Ammon's horn (tissue), 1 donor: ENCODE measurements around the gene AMZ2.
"Not testable (repeated sequence)": the region's sequence is repeated elsewhere in the genome, so short reads cannot be mapped to it uniquely, and the experiment has no call there.

Experiments used
- DNase-seq: peaks from one replicate; pipeline ENCODE4 v3.0.0-alpha.2; 2016; ENCODE audit warnings: low spot score

Gene AMZ2

DNA sequence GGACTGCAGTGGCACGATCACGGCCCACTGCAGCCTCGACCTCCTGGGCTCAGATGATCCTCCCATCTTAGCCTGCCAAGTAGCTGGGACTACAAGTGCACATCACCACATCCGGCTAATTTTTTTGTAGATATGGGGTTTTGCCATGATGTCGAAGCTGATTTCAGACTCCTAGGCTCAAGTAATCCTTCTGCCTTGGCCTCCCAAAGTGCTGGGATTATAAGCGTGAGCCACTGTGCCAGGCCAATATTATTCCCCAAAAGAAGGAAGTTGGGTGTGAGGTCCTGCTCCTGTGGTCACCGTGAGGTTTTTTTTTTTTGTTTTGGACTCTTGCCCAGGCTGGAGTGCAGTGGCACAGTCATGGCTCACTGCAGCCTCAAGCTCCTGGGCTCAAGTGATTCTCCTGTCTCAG lies 1.5 kb downstream of the AMZ2 start:
- DNase-seq, result no peak

- not testable (repeated sequence) for DNase-seq
Measured at GRCh38 chr17:68253426-68253825, 5.6 kb downstream of the AMZ2 start.

GRCh38 chr17:68255151-68255550 lies 7.3 kb downstream of the AMZ2 start:
- no peak for DNase-seq

- no peak for DNase-seq
Measured at GRCh38 chr17:68255731-68256538, 8.1 kb downstream of the AMZ2 start.

GRCh38 chr17:68256701-68257100 lies 8.9 kb downstream of the AMZ2 start:
- not testable (repeated sequence) for DNase-seq

- DNase-seq, result no peak
Measured at GRCh38 chr17:68257934-68258333, 10.1 kb downstream of the AMZ2 start.

DNA sequence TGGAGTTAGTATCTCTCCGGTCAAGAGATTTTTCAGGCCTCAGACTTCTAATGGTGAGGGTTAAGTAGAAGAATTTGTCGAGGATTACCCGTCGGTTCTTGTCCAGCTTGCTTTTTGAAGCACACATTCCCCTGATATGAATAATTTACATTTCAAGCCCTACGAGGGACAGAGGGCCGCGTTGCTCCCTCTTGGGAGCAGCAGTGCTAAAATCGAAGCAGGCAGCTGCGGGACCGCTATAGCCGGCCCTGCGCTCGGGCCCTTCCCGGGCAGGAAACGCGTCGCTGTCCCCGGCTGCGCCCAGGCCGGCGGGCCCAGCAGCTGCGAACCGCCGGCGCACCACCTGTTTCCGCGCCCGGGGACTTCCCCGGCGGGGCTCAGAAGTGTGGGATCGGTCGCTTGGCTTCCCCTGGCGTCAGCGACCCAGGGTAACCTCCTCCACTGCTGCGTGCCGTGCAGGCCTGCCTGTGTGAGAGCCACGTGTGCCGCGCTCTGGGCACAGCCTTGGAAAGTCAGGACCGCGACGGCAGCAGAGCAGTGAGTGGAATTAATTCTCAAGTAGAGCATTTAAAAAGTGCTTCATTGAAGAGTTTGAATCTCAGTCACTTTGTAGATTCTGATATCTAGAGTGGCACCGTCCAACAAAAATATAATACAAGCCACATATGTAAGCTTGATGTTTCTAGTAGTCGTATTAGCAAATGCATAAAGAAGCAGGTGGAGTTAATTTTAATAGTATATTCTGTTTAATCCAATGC lies 11.2 kb downstream of the AMZ2 start:
- peak; percentile 28 for DNase-seq

DNA sequence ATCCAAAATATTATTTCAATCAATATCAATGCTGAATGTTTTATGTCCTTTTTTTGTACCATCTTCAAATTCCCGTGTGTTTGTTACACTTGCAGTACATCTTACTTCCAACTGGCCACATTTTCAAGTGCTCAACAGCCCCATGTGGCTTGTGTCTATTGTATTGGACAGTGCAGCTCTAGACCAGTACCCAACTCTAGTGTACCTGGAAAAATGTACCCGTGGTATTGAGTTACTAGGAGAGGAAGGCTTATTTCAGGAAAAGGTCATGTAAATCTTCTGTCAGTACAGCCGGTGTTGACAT lies 11.8 kb downstream of the AMZ2 start:
- not testable (repeated sequence) for DNase-seq

GRCh38 chr17:68260051-68260762 lies 12.4 kb downstream of the AMZ2 start:
- DNase-seq, result no peak

DNA sequence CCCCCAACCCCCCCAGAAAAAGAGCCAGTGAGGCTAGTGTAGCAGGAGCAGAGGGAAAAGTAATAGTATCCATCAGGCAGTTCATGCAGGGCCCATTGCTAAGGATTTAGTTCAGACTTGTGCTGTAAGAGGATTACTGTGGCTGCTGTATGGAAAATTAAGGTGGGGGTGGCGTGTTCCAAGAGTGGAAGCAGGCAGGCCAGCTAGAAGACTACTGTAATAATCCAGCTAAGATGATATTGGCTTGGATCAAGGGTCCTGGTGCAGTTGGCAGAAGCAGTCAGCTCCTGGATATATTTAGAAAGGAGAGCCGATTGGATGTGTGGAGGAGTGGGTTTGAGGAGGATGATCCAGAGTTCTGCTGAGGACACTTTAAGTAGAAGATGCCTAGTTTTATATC lies 14.6 kb downstream of the AMZ2 start:
- not testable (repeated sequence) for DNase-seq

- peak; percentile 54 for DNase-seq
Measured at GRCh38 chr17:68263101-68263681, 15.3 kb downstream of the AMZ2 start.

- DNase-seq, result not testable (repeated sequence)
Measured at GRCh38 chr17:68265833-68266232, 18.0 kb downstream of the AMZ2 start.

DNA sequence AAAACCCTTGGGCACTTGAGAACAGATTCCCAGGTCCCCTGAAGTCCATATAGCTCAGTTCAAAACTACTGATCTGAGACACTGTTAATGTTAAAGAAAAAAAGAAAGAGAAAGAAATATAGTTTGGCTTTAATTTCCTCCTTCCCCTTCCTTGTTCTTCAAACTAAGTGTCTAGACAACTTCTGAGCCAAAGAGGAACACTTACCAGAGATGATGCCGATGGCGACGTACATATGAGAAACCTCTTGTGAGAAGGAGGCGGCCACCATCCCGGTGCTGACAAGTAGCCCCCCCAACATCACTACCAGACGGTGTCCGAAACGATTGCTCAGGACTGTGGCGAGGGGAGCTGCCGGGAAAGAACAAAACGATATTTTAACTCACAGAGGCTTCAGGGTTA lies 25.9 kb downstream of the AMZ2 start:
- DNase-seq, result no peak

GRCh38 chr17:68276339-68276738 lies 28.5 kb downstream of the AMZ2 start:
- not testable (repeated sequence) for DNase-seq

DNA sequence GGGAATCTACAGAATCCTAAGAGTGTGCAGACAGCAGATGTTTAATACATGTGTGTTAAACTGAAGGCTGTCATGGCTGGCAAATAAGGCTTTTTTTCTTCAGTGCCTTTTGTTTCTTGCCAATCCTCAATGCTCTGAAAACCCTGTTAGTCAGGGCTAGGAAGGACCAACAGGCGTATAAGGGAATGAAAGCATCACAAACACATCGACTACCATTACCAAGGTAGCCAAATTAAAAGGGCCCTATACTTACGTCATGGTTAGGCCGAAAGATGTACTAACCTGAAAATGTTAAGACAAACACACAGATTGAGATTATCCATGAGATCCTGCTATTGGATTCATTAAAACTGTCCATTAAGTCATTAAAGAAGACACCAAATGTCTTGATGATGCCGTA lies 30.0 kb downstream of the AMZ2 start:
- no peak for DNase-seq

DNA sequence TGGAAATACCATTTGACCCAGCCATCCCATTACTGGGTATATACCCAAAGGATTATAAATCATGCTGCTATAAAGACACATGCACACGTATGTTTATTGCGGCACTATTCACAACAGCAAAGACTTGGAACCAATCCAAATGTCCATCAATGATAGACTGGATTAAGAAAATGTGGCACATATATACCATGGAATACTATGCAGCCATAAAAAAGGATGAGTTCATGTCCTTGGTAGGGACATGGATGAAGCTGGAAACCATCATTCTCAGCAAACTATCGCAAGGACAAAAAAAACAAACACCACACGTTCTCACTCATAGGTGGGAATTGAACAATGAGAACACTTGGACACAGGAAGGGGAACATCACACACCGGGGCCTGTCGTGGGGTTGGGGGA lies 34.1 kb downstream of the AMZ2 start:
- DNase-seq, result not testable (repeated sequence)

GRCh38 chr17:68288375-68288774 lies 40.5 kb downstream of the AMZ2 start:
- DNase-seq, result no peak

GRCh38 chr17:68288804-68289203 lies 41.0 kb downstream of the AMZ2 start:
- DNase-seq, result no peak

DNA sequence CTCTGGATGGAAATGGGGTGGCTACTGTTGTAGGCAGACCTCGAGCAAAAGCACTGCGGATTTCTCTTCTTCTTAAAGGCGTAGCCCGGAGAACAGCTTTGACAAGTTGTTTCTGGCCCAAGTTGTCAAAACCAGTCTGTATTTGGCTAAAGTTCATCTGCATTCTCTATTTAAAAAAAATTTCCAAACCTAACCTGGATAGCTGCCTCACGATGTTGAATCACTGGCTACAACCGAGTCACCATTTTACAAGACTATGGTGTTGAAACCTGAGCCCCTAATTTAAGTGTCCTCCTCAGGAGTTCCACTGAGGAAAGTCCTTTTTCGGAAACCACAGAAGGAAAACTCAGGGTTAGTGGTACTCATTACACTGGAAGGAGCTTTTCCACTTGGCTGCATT lies 41.6 kb downstream of the AMZ2 start:
- no peak for DNase-seq

GRCh38 chr17:68289936-68290267 lies 42.1 kb downstream of the AMZ2 start:
- no peak for DNase-seq

GRCh38 chr17:68290268-68290954 lies 42.6 kb downstream of the AMZ2 start:
- no peak for DNase-seq
